ENCODE measurements around the gene TEX10. TPM values are rescaled to one million over a fixed set of nuclear protein-coding genes. Genes with fewer than 3 reads are reported as not detected.

TEX10 gene
- total and polyA plus RNA-seq, 7 donors, result 3.2 to 19.6 (median 15.0) TPM

- no peaks in the 10 kb centered on the region for H3K9me3 ChIP-seq
- TF ChIP-seq, protein P1, sequence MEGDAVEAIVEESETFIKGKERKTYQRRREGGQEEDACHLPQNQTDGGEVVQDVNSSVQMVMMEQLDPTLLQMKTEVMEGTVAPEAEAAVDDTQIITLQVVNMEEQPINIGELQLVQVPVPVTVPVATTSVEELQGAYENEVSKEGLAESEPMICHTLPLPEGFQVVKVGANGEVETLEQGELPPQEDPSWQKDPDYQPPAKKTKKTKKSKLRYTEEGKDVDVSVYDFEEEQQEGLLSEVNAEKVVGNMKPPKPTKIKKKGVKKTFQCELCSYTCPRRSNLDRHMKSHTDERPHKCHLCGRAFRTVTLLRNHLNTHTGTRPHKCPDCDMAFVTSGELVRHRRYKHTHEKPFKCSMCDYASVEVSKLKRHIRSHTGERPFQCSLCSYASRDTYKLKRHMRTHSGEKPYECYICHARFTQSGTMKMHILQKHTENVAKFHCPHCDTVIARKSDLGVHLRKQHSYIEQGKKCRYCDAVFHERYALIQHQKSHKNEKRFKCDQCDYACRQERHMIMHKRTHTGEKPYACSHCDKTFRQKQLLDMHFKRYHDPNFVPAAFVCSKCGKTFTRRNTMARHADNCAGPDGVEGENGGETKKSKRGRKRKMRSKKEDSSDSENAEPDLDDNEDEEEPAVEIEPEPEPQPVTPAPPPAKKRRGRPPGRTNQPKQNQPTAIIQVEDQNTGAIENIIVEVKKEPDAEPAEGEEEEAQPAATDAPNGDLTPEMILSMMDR (IDR thresholded peaks at IDR 0.05), result no peak
- TF ChIP-seq POLR2A (IDR thresholded peaks at IDR 0.05) (no peak), EP300 (IDR thresholded peaks at IDR 0.05) (no peak), POLR2AphosphoS5 (IDR thresholded peaks at IDR 0.05) (no peak)
- no peak overlapping the region for H3K4me3 ChIP-seq
- H3K27me3 ChIP-seq, result no peaks in the 10 kb centered on the region
- H3K4me1 ChIP-seq, result no peaks in the 10 kb centered on the region
- 68 to 91% methylated on average over 1 of the region's 1 CpG for WGBS, 2 donors
- no peak overlapping the region for H3K27ac ChIP-seq
- no peak for DNase-seq
- H3K36me3 ChIP-seq, result peaks cover 0 to 46% (median 0%) of the 10 kb centered on the region in 4 donors
- intact Hi-C loops (cut with DNase I), result no loop called here
Observed at GRCh38 chr9:100317706-100318105, 35.0 kb downstream of the TEX10 start.

DNA sequence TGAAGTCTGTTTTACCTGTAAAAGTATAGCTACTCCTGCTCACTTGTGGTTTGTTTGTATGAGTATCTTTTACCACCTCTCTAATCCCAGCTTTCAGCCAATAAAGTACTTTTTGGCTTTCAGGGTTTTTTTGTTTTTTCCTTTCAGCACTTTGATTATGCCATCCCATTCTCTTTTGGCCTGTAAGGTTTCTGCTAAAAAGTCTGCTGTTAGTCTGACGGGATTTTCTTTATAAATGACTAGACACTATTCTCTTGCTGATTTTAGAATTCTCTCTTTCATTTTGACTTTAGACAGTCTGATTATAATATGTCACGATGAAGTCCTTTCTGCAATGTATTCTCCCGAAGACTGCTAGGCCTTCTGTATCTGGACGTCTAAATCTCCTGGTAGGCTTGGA, 37.2 kb downstream of the TEX10 start:
- 94 to 97% methylated on average over 4 of the region's 4 CpGs for WGBS, 2 donors
- no peak for DNase-seq
- Histone ChIP-seq H3K36me3 (peaks cover 0 to 32% (median 0%) of the 10 kb centered on the region in 4 donors), H3K27me3 (no peaks in the 10 kb centered on the region), H3K4me1 (no peaks in the 10 kb centered on the region), H3K9me3 (no peaks in the 10 kb centered on the region), H3K4me3 (no peak overlapping the region), H3K27ac (no peak overlapping the region)
- TF ChIP-seq, protein P1 (IDR thresholded peaks at IDR 0.05), result no peak
- TF ChIP-seq EP300 (IDR thresholded peaks at IDR 0.05) (no peak), POLR2AphosphoS5 (IDR thresholded peaks at IDR 0.05) (no peak), POLR2A (IDR thresholded peaks at IDR 0.05) (no peak)
- intact Hi-C loops (cut with DNase I), result no loop called here

- no peak for TF ChIP-seq EP300 (IDR thresholded peaks at IDR 0.05)
- TF ChIP-seq, protein P1 (IDR thresholded peaks at IDR 0.05), result no peak
- TF ChIP-seq POLR2AphosphoS5 (IDR thresholded peaks at IDR 0.05), result no peak
- TF ChIP-seq POLR2A (IDR thresholded peaks at IDR 0.05), result no peak
- no peaks in the 10 kb centered on the region for H3K9me3 ChIP-seq
- no peak overlapping the region for H3K4me3 ChIP-seq
- H3K27me3 ChIP-seq, result no peaks in the 10 kb centered on the region
- no peak for DNase-seq
- no peaks in the 10 kb centered on the region for H3K4me1 ChIP-seq
- intact Hi-C loops (cut with DNase I), result no loop called here
- H3K36me3 ChIP-seq, result peaks cover 0 to 33% (median 3%) of the 10 kb centered on the region in 4 donors
- H3K27ac ChIP-seq, result no peak overlapping the region
- 90 to 93% methylated on average over 2 of the region's 2 CpGs for WGBS, 2 donors
Observed at GRCh38 chr9:100309992-100310391, 42.8 kb downstream of the TEX10 start.

DNA sequence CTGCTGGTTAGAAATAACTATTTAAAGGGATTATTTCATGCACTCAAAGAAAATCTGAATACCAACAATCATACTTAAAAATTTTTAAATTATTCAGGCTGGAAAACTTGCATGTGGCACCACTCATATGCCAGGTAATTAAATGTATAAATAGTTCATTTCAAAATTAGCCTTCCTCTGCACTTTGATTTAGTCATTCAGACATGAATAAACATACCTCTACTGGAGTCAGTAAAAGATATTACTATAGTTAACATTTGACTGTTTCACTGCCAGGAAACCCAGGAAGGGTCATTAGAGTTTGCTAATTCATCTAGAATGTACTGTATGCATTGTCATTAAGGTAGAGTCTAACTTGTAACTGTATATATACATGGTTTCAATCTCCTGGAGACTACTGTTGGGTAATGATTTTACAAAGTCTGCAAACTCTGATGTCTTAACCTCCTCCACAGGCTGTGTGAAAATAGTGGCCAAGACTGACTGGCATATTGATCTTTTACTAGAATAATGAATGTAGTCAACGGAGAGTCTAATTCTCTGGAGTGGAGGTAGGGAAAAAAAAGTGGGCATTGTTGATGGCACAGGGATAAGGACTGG, 43.7 kb downstream of the TEX10 start:
- DNase-seq, result no peak
- Histone ChIP-seq H3K27ac (no peak overlapping the region), H3K4me3 (no peak overlapping the region), H3K9me3 (no peaks in the 10 kb centered on the region), H3K36me3 (peaks cover 0 to 42% (median 3%) of the 10 kb centered on the region in 4 donors), H3K4me1 (no peaks in the 10 kb centered on the region), H3K27me3 (no peaks in the 10 kb centered on the region)
- WGBS, 2 donors, result 90 to 91% methylated on average over 1 of the region's 1 CpG
- TF ChIP-seq POLR2AphosphoS5 (IDR thresholded peaks at IDR 0.05) (no peak), POLR2A (IDR thresholded peaks at IDR 0.05) (no peak), EP300 (IDR thresholded peaks at IDR 0.05) (no peak)
- TF ChIP-seq, protein P1 (IDR thresholded peaks at IDR 0.05), result no peak
- intact Hi-C loops (cut with DNase I), result no loop called here

DNA sequence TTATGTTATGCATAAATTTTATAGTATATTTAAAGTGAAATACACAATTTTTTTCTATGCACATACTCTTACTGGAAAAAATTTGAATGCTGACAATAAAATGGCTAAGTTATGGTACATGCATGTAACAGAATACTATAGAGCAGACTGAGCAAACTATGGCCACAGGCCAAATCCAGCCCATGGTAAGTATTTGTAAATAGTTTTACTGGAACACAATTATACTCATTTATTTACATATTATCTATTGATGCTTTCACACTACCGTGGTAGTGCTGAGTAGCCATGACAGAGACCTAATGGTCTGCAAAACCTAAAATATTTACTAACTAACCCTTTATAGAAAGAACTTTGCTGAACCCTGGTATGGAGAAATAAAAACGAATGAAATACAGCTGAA, 45.7 kb downstream of the TEX10 start:
- H3K36me3 ChIP-seq, result peaks cover 0 to 55% (median 6%) of the 10 kb centered on the region in 4 donors
- intact Hi-C loops (cut with DNase I), result no loop called here
- no peak overlapping the region for H3K4me3 ChIP-seq
- 53 to 73% methylated on average over 2 of the region's 2 CpGs for WGBS, 2 donors
- H3K9me3 ChIP-seq, result no peaks in the 10 kb centered on the region
- TF ChIP-seq EP300 (IDR thresholded peaks at IDR 0.05) (no peak), POLR2A (IDR thresholded peaks at IDR 0.05) (no peak)
- no peak for DNase-seq
- no peak overlapping the region for H3K27ac ChIP-seq
- H3K4me1 ChIP-seq, result peaks cover 0 to 11% (median 0%) of the 10 kb centered on the region in 4 donors
- no peaks in the 10 kb centered on the region for H3K27me3 ChIP-seq

Data from sigmoid colon (tissue), 7 donors.